Stimulated activated CD8-positive, alpha-beta memory T cell treated with anti-CD3 and anti-CD28 coated beads, Interleukin-15, amount 100 ng/mL, for 48 hours (primary cell): ENCODE data around the gene ABCG4.
"Not testable (repeated sequence)": the region's sequence is repeated elsewhere in the genome, so short reads cannot be mapped to it uniquely, and the experiment has no call there.

Source experiments
- DNase-seq, 2 donors: peaks; one replicate each; pipeline ENCODE4 v3.0.0-alpha.2; 2020; ENCODE audit warnings: low read depth in 2 of 2

Gene ABCG4

GRCh38 chr11:119149018-119149785 is at the start of gene ABCG4:
ABCG4 (plus strand) TSS chr11:119149052; CDS start chr11:119149966, 914 bp downstream.
- DNase-seq, result no peak

- DNase-seq, result no peak
Observed at GRCh38 chr11:119099711-119100110, 49.1 kb upstream of the ABCG4 start.

GRCh38 chr11:119100246-119100970 is 48.4 kb upstream of the ABCG4 start:
- DNase-seq, result no peak

- DNase-seq, result no peak
Observed at GRCh38 chr11:119100994-119101758, 47.7 kb upstream of the ABCG4 start.

- DNase-seq, result peak; percentile 74 to 77
Observed at GRCh38 chr11:119101759-119102423, 47.0 kb upstream of the ABCG4 start, which contains the start of gene DPAGT1. DPAGT1 (minus strand) TSS chr11:119101853; CDS start chr11:119101655, 198 bp downstream.

- not testable (repeated sequence) for DNase-seq
Observed at GRCh38 chr11:119103161-119103664, 45.6 kb upstream of the ABCG4 start.

- DNase-seq, result no peak
Observed at GRCh38 chr11:119103793-119104192, 45.1 kb upstream of the ABCG4 start.

GRCh38 chr11:119106564-119107537 is 42.0 kb upstream of the ABCG4 start, which contains the start of gene C2CD2L:
C2CD2L (plus strand) TSS chr11:119107344; CDS start chr11:119107742, 398 bp downstream.
- DNase-seq, result peak; percentile 91 to 93

GRCh38 chr11:119107538-119108145 is 41.2 kb upstream of the ABCG4 start:
- DNase-seq, result no peak

- DNase-seq, result no peak
Observed at GRCh38 chr11:119108146-119108856, 40.6 kb upstream of the ABCG4 start.

GRCh38 chr11:119108857-119109221 is 40.0 kb upstream of the ABCG4 start:
- no peak for DNase-seq

GRCh38 chr11:119109843-119110242 is 39.0 kb upstream of the ABCG4 start:
- no peak for DNase-seq

- DNase-seq, result no peak
Observed at GRCh38 chr11:119110439-119110838, 38.4 kb upstream of the ABCG4 start.

GRCh38 chr11:119111361-119111925 is 37.4 kb upstream of the ABCG4 start:
- DNase-seq, result no peak

GRCh38 chr11:119112314-119113020 is 36.4 kb upstream of the ABCG4 start:
- DNase-seq, result no peak

GRCh38 chr11:119113716-119114115 is 35.1 kb upstream of the ABCG4 start:
- no peak for DNase-seq

GRCh38 chr11:119114351-119114750 is 34.5 kb upstream of the ABCG4 start:
- DNase-seq, result no peak
